Activated CD4-positive, alpha-beta T cell treated with anti-CD3 and anti-CD28 coated beads, Interleukin-2, amount 50 U/mL, for 48 hours (primary cell): Measurements from ENCODE around the gene IL11RA.

Experiments
- DNase-seq, 2 experiments: peaks; one replicate each; pipeline ENCODE4 v3.0.0-alpha.2; 2020

IL11RA gene

DNA sequence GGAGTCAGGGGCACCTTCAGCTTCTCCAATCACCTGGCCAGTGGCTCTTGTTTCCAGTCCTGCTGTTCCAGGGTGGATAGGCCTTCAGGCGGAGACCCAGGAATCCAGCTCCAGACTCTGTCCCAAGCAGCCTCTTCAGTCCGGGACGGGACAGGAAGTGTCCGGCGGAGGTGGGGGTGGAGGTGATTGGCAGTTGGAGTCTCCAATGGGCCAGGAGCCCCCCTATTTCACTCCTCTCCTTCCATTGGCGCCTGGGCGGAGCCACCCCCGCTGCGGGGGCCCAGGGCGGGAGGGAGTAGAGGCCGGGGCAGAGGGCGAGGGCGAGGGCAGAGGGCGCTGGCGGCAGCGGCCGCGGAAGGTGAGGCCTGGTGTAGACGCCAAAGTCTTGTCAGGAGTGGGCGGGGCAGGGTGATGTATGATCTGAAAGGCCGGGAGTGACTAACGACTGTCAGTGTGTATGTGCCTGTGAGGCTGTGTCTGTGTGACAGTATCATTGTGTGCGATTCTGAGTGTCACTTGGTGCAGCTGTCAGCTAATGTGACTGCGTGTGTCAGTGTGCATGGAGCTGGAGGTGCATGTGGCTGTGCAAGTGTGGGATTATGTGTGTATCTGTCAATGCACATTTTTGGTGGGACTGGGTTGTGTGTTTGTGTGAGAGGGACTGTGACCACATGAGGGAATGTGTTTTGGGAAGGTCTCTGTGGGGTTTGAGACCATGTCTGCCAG lies at the start of gene IL11RA:
IL11RA (plus strand) TSS at position 310 of the 726 bp plus-strand sequence. CDS start 3,033 bp downstream, outside the sequence.
- peak; percentile 66 to 70 for DNase-seq

DNA sequence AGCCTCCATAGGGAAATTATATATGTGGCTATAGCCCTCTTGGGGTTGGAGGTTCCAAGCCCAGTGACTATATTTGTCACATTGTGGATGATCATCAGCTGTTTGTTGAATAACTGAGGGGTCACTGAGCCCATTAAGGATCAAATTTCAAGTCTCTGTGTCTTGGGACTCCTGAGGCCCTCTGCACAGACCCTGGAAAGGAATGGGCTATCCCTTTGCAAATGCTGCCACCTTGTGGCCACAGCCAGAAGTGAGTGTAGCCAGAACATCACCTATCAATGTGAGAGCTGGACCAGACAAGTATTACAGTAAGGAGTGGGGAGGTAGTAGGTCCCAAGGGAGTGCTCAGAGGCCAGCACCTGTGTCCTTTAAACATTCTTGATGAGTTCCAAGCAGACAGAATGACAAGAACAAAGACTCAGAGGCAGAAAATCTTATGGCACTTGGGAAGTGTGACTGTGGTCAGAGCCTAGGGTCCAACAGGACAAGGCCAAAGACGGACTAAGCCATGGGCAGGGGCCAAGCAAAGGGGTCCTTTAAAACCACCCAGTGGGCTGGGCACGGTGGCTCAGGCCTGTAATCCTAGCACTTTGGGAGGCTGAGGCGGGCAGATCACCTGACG lies 48.3 kb upstream of the IL11RA start:
- peak; percentile 85 to 87 for DNase-seq

DNA sequence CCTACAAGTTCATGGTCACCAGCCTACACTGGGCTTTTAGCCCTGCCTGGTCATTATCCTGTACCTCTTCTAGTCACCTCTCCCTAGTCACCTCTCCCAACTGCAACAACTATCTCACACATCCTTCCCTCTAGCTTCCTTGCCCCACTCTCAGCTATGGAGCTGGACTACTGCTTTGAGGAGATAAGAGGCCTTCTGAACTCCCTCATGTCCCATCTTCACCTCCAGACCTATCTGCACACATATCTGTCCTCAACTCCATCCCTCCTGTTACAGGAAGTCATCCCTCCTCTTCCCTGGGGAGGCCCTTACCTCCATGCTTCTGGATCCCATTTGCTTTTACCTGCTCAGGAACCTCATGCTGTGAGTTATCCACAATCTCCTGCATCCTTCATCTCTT lies 45.8 kb upstream of the IL11RA start:
- no peak for DNase-seq

DNA sequence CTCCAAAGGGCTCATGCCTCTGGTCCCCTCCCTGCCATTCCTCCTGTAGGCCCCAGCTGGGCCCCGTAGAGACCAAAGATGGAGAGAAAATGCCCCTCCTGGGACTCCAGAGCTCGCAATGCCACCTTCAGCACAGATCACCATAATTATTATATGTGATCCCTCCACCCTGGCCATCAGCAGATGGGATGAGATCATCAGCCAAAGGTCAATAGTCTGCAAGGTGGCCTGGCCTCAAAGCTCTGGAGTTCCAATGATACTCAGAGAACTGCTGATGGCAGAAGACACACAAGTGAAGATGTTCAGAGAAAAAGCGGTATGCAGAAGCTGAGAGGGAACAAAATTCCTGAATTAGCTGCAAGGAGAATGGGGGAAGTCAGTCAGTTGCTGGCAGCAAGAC lies 45.1 kb upstream of the IL11RA start:
- no peak for DNase-seq

DNA sequence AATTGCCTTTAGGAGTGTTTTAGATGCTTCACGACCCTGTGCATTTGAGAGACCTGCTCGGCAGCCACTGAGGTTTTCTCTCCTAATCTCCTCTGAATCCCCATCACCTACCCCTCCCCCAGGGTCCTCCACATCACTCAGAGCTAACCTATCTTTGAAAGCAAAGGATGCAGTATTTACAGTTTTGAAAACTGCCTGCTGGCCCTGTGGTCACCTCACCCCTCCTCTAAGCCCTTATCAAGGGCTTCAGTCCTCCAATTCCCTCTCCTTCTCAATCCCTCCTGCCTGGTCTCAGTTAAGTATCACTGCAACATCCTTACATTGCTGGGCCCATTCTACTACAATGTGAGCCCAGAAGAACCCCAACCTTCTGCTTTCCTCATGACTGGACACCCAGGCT lies 44.7 kb upstream of the IL11RA start:
- DNase-seq: no peak

DNA sequence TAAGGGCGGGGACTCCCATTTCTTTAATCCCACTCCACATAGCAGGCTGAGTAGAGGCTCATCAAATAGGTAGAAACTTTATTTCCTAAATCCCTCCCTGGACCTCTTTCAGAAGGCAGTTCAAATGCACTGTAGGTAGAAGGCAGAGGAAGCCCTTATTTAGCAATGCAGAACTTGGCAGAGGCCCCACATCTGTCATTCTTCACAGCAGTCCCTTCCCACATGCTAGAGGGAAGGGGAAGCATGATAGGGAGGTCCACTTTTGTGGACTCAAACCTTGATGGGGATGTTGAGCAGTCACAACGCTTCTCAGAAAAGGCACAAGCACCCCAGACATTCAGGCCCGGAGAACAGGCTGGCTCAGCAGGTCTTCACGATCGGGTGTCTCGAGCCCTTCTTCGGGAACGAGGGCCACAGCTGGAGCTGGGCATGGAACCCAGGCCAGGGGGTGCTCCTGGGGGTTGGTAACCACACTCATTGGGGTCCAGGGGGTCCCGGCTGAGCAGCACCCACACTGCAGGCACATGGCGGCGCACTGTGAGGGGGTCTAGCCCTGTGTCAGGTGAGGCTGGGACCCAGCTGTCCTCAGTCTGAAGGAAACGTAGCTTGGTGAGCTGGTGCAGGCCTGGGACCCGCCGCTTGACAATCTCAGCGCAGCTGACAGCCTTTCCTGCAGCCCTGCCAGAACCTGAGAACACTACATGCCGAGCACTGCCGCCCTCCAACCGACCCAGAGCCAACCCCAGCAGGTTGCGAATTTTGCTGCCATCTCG lies 41.4 kb upstream of the IL11RA start:
- DNase-seq: no peak

DNA sequence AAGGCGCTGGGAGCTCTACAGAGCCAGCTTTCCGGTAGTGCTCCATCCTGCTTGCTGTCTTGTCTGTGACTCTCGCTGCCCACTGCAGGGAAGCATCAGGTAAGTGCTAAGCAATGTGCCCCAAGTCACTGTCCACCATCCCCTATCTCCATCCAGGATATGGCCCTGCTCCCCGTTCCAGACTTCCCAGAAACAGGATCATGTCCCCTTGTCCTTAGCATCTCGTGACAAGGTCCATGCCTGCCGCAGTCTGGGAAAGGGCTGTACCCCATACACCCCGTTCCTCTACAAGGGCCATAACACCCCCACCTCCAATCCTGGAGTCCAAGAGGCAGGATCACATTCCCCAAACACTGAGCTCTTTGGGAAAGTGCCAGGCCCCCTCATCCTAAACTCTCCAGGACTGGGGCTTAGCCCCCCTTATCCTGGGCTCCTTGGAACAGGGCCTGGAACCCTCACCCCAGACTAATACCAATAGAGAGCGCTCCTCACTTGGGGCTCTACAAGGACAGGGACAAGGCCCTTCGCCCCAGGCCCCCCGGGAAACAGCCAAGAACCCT lies 40.7 kb upstream of the IL11RA start:
- no peak for DNase-seq

DNA sequence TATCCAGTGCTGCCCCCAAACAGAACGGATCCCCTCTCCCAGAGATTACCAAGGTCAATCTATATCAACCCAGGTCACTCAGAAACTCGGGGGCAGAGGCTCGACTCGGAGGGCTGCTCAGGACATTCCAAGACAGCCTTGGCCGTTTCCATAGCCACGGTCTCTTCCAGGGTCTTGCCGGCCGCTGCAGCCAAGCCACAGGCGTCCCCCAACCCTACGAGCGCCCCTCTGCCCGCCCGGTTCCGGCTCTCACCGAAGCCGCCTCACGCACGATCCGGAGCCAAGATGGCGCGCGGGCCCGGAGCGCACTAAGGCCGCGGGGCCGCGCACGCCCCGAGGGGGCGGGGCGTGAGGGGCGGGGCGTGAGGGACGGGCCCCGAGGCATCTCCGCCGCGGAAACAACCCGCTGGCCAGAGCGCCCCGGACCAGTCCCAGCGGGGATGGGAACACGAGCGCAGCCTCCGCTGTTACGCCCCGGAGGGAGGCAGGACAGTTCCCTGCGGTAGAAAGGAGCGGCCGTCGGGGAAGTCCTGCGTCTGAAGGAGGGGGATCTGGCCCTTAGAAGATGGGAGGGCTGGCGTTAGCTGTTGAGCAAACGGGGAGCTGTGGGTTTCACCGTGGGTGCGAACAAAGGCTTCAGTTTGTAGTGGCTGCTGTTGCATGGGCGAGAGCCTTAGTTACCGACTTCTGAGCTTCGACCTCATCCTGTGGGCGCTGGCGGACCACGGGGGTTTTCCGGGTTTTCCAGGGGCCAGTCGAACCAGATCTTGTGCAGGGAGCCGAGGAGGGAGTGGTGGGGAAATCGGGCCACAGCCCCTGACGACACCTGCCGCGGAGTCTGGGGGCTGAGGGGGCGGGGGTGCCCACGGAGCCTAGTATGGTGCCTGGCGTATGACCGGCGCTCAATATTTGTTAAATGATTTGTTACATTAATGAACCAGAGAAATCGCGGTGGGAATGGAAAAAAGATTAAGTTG lies 39.9 kb upstream of the IL11RA start, which contains the start of gene RPP25L:
RPP25L (minus strand) TSS at position 287 of the 977 bp plus-strand sequence. CDS start 801 bp downstream, outside the sequence.
- peak; percentile 80 to 81 for DNase-seq

DNA sequence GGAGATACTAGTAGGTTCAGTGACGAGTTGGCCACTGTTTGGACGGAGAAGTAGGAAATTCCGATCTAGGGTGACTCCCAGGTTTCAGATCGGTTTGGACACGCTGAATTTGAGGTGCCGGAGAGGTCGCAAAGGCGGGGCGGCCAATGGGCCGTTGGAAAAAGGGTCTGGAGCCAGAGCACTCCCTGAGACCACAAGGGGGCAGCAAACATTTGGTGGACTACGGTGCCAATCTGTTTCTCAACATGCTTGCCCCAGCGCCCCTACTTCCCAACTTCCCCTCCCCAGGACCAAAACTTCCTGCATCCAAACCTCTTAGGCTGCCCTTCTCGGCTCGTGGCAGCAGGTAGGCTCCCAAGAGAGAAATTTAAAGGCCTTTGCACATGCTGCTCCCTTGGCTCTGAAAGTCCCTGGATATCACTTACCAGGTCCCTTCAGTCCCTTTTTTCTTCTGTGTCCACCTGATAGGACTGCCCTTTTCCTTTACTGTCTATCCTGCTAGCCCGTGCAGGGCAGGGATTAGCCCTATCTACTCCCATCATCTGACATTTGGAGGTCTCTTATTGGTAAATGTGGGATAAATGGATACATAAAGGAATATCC lies 39.1 kb upstream of the IL11RA start:
- peak; percentile 70 to 78 for DNase-seq

DNA sequence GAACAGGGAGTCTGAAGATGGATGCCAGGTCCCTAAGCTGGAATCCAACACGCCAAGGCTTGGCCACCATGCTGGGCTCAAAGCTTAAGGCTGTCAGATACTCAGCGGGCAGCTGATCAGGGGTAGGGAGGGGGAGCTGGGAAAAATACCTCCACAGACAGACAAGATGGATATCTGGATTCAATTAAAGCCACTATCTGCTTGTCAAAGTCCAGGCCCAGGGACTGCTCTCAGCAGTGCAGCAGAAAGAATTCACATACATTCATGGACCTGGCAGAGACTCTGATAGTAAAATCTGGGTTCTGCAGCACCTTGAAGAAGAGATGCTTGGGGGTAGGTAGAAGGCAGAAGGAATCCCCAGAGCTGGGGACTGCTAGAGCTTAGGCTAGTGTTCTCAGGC lies 36.9 kb upstream of the IL11RA start:
- no peak for DNase-seq

DNA sequence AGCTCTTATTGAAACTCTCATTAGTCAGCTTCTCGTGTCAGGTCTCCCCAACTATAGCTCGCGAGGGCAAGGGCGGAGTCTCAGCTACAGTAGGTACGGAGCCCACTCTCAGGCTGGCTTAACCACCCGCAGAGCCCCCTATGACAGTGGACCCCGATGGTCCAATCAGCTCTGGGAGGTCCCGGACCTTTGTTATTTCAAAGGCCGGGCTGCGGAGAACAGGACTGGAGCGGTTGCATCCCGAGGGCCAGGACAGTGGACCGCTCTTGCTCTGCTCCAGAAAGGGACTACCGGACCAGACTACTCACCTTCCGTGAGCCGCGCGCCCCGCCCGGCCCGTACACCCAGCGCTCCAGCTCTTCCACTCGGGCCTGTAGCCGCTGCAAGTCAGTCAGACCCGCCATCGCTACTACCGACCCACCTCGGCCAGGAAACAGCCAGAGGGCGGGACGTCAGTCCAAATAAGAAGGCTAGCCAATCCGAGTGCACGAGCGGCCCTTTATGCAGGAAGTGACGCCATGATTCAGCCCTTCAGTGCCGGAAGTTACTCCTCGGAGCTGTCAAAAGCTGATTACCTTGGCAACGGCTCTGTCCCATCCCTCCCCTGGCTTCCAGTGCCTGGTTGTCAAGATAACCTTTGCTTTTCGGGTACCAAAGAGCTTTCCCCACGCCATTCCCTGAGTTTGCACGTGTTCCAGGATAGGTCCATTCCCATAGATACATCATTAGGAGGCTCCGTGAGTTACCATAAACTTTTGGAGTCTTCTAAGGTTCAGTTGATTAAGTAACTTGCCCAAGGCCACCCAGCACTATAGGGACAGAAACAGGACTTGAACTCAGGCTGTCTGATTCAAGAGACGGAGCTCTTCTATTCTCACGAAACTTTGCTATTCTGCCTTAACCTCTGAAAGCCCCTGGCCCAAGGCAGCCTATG lies 31.7 kb upstream of the IL11RA start, which contains the start of gene DCTN3:
DCTN3 (minus strand) TSS at position 435 of the 934 bp plus-strand sequence; CDS start at position 404, 31 bp downstream.
- peak; percentile 88 to 93 for DNase-seq

DNA sequence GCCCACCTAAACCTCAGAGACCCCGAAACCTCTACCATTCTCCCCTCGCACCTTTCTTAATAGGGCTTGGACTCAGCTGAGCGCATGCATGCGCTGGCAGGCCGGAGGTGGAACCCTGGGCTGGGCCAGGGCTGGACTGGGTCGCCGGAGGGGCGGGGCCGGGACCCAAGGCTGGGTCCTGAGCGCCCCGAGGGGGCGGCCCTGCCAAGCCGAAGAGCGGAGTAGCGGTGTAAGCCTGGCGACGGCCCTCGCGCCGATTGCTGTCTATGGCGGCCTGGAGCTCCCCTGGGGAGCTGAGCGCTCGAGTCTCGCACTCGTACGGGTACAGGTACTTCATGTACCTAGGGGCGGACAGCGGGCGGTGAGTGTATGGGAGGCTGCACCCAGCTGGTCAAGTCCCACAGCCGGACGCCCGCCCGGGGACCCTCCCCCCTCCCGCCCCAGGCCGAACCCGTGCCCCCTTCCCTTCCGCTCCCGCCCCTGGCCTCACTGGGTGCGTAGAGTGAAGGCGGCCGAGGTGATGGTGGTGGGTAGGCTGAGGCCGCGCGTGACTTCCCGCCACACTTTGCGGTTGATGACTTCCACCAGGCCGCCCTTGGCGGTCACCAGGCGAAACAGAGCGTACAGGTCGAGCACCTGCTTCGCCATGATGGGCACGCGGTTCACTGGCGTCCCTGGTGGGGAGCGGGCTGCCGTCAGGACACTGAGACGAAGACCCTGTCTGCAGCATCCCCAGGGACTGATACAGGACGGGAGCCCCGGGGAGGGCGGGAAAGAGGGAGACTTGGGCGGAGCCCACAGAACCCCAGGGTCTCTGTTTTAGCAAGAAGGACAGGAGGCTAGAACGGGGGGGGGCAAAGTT lies 28.4 kb upstream of the IL11RA start:
- DNase-seq: no peak

DNA sequence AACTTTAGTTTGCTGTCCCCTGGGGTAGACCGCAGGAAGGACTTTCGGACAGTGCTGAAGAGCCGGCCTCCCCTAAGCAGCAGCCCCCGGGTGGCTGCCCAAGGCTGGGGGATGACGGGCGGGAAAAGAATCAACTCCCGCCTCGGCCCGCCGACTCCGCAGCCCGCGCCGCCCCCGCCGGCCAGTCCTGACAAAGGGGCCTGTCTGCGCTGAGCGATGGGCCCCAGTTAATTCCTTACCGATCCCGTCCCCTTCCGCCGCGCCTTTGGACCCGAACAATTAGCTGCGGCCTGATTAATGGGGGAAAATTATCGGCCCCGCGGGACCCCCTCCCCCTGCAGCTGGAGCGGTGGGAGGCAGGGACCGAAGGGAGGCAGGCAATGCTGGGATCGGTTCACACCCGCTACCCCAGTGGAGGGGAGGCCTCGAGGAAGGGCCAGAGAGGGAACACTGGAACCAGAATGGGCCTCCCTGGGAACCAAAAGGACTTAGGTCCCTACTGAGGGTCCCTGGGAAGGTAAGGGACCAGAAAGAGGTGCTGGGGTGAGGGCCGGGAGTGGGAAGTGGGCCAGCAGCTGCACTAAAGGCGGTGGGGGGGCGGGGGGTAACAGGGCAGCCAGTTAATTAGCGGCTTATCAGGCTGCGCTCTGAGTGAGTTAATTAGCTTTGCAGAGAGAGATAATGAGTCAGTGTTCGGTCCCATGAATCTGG lies 27.4 kb upstream of the IL11RA start:
- DNase-seq: no peak

DNA sequence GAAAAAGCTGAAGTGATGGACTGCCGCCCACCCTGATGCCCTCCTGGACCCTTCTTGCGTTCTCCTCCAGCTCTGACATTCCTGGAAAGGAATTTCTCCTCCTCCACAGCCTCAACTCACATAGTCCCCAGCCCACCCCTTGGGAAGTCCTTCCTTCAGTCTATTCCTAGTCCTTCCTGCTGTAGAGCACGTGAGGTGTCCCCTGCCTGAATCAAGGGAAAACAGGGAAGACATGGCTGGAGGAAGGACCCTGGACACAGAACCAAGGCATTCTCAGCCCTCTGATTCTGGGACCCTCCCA lies 26.8 kb upstream of the IL11RA start:
- no peak for DNase-seq

DNA sequence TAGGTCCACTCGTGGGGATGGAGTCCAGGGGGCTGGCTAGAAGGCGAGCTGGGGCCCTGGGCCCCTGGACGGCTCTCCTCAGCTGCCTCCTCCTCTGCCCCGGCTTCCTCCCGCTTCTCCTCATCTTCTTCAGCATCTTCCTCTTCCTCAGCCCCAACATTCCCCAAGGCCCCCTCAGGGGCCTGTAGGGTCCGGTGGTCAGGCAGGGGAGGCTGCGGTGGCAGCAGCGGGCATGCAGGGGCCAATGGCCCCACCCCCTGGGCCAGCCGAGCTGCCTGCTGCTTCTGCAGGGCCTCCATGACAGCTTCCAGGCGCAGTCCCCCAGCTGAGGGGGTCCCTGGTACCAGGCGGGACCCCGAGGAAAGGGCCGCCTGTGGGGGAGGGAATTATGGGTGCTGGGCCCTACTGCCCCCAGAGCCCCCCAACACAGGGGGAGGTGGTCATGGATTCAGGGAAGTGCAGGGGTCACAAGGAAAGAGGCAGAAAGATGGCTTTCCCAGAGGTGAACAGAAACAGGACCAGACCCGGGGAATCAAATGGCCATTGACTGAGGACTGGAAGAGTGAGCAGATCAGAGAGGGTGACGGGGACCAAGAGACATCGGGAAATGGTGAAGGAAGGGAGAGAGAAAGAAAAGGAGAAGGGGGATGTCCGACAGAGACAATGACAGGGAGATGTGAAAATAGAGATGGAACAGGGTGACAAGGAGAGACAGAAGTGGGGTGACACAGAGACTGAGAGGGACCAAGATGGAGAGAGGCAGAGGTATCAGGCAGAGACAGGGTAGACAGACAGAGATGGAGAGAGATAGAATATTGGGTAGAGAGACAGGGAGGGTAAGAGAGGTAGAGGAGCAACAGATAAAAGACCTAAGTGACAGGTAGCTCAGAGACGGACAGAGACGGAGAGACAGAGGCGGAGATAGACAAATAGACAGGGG lies 24.0 kb upstream of the IL11RA start:
- DNase-seq: no peak

DNA sequence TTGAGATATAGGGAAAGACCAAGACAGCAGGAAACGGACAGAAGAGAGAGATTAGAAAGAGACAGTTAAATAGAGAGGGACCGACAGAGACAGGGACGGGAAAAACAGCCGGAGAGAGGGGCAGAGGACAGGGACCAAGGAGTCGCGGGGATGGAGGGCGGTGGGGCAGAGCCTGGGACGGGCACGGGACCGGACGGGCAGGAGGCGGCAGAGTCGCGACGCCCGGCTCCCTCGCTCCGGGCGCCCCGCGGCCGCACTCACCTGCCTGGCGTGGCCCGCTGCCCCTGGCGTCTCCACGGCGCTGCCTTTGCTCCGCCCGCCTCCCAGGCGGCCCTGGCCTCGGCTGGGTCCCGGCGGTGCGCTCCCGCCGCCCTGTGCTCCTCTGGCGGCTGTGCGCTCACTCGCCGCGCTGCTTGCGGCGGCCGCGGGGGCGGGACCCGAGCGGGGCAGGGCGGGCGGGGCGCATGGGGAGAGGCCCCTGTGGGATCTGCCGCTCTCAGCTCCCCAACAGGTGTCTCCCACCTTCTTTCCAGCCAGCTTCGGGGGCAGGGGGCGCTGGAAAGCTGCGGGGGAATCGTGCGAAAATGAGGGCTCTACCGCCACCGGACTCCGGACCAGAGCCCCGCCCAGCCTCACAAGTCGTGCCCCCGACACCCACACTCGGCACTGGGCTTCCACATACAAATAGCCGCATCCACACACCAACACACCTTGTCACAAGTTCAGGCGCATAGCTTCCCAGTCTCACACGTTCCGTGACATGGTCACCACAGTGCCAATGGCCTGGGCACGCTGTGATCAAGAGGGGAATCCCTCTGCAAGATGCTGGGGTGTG lies 23.1 kb upstream of the IL11RA start, which contains the start of gene ARID3C:
ARID3C (minus strand) TSS at position 411 of the 835 bp plus-strand sequence. CDS start 1,052 bp downstream, outside the sequence.
- DNase-seq: peak; percentile 42 to 51

DNA sequence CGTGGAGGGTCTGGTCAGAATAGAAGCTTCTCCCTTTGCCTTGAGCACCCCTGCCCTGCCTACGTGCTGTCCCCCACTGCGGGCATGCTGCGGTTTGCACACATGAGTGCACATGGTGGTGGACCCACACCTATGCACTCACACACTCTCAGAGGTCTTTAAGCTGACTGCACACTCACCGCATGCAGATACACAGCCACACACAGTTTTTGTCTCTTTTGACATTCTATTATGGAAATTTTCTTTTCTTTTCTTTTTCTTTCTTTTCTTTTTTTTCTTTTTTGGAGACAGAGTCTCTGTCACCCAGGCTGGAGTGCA lies 22.5 kb upstream of the IL11RA start:
- DNase-seq: no peak
